GM18909 (cell line): ENCODE measurements around the gene ZC3H6.
A peak's percentile ranks its signal among the peaks of the same experiment; 100 is the strongest.

Experiments used
- ATAC-seq: cut with Tn5 transposase; IDR thresholded peaks from one replicate; pipeline ENCODE4 v1.9.1; 2021; ENCODE audit warnings: mild to moderate bottlenecking; ENCODE audit not compliant: unreplicated experiment, poor library complexity

ZC3H6 gene, protein sequence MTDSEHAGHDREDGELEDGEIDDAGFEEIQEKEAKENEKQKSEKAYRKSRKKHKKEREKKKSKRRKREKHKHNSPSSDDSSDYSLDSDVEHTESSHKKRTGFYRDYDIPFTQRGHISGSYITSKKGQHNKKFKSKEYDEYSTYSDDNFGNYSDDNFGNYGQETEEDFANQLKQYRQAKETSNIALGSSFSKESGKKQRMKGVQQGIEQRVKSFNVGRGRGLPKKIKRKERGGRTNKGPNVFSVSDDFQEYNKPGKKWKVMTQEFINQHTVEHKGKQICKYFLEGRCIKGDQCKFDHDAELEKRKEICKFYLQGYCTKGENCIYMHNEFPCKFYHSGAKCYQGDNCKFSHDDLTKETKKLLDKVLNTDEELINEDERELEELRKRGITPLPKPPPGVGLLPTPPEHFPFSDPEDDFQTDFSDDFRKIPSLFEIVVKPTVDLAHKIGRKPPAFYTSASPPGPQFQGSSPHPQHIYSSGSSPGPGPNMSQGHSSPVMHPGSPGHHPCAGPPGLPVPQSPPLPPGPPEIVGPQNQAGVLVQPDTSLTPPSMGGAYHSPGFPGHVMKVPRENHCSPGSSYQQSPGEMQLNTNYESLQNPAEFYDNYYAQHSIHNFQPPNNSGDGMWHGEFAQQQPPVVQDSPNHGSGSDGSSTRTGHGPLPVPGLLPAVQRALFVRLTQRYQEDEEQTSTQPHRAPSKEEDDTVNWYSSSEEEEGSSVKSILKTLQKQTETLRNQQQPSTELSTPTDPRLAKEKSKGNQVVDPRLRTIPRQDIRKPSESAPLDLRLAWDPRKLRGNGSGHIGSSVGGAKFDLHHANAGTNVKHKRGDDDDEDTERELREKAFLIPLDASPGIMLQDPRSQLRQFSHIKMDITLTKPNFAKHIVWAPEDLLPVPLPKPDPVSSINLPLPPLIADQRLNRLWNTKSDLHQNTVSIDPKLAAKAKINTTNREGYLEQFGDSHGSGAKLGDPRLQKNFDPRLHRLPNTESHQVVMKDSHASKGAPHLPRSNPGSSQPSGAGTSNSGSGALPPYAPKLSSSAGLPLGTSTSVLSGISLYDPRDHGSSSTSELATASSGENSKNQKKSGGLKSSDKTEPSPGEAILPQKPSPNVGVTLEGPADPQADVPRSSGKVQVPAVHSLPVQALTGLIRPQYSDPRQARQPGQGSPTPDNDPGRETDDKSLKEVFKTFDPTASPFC

DNA sequence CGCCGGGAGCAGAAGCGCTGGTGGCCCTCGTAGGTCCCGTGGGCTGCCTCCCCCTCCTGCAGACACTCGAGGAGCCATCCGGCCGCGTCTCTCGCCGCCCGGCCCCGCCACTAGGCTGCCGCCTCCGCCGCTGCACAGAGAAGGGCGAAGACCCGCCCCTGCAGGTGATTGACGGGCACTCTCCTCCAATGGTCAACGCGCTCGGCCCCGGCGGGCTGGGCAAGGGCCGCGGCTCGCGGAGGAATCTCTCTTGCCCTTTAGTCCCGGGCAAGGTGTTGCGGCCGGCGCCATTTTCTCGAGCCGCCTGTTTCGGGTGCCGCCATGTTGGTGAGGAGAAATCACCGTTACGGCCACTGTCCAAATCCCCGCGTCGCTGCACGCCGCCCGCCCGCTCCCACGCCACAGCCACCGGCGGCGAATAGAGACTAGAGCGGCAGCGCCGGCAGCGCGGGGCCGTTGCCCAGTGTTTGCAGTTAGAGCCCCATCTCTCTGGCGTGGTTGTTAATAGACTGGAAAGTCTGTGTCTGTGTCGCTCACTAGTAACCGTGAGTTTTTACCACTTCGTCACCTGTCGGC lies at the start of gene ZC3H6:
Gene ZC3H6, plus strand, starts transcription at position 287 of the 576 bp plus-strand sequence. CDS start 398 bp downstream, outside the sequence.
- peak; percentile 96 for ATAC-seq

GRCh38 chr2:112229348-112229747 lies 46.0 kb upstream of the ZC3H6 start:
- no peak for ATAC-seq

- ATAC-seq, result no peak
Observed at GRCh38 chr2:112230371-112230770, 45.0 kb upstream of the ZC3H6 start.

DNA sequence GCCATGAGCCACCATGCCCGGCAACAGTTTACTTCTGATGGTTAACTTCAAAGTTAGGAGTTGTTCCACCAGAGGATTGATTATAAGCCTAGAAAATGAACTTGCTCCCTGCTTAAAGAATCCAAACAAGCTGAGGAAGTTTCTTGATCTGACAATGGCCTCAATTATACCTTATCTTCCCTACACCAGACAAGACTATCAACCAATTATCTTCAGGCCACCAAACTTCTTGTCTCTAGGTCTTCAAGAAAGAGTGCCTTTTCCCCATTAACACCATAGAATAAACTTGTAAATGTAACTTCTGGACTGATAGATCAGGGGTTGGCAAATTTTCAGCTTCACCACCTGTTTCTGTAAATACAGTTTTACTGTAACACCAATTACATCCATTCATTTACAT lies 35.5 kb upstream of the ZC3H6 start:
- ATAC-seq, result no peak

GRCh38 chr2:112242384-112242783 lies 33.0 kb upstream of the ZC3H6 start:
- no peak for ATAC-seq

DNA sequence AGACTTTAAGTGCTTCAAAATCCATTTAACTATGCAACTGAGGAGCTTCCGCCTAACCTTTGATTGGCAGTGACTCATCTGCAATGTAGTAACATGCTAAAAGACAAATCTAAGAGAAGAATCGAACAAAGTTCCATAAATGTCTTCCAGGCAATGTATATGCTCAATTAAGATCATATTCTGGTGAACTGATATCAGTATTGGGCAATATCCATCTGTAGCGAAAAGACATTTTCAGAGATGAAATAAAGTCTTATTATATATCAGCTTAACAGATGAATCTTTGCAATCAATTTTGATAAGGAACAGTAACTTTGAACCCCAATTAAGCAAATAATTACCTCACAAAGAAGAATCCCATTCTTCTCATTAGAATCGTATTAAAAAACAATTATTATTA lies 32.2 kb upstream of the ZC3H6 start:
- no peak for ATAC-seq

DNA sequence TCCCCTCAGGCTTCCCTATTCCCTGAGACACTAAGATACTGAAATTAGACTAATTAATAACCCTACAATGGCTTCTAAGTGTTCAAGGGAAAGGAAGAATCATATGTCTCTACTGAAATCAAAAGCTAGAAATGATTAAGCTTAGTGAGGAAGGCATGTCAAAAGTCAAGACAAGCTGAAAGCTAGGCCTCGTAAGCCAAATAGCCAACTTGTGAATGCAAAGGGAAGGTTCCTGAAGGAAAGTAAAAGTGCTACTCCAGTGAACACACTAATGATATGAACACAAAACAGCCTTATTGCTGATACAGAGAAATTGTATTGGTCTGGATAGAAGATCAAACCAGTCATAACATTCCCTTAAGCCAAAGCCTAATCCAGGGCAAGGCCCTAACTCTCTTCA lies 30.5 kb upstream of the ZC3H6 start:
- no peak for ATAC-seq

- no peak for ATAC-seq
Observed at GRCh38 chr2:112251271-112251670, 24.1 kb upstream of the ZC3H6 start.

DNA sequence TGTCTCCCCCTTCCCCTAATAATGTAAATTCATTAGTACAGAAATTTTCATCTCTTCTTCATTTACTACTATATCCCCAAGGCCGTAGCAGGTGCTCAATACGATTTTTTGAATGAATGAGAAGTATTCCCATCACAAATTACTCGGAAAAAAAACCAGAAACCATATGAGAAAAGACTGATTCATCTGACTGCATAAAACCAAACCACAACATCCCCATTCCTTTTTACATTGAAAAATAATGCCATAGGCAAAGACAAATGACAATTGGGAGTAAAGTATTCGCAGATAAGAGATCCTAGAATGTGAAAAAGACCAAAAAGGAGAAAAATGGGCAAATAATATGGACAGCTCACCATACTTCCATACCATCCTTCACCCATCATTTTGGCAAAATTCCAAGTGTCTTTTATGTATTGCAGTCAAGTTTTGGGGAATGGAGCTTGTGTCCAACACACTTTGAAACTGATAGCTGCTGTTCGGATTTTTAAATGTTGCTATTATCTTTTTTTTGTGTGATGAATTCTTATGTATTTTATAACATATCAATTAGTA lies 22.1 kb upstream of the ZC3H6 start:
- ATAC-seq, result no peak

DNA sequence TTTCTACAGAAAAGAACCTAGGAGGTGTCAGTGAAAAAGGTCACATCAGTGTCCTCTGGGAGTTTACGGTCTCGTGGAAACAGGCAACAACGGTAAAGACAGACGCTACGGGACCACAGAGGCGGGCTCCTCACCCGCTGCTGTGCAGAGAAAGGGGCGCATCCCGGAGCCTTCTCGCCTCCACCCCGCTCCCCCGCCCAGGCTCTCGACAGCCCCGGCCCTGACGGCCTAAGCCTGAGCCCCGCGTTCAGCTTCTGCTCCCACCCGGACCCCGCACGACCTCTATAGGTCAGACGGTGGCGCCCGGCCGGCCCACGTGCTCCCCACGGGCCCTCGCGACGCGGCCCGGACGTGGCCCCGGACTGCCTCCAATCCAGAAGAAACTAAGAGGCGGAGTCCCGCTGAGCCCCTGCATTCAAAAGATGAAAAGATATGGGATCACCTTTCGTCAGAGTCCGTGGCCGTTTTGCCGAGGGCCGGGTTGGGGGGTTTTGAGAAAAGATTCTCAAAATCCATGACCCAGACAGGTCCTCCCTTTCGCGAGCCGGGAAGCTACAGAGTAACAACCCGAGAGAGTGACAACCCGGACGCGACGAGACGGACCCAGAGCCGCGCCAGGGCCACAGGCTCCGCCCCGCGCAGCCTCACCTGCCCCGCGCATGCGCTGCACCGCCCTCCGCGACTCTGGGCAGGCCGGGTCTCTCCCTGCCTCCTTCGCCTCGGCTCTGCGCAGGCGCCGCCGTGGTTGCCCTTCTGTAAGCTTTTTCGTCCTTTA lies 20.7 kb upstream of the ZC3H6 start, which contains the start of gene ZC3H8:
Gene ZC3H8, minus strand, starts transcription at position 577 of the 775 bp plus-strand sequence. Its CDS starts 61 bp downstream, at position 516.
- peak; percentile 94 for ATAC-seq

- ATAC-seq, result no peak
Observed at GRCh38 chr2:112255875-112256274, 19.5 kb upstream of the ZC3H6 start.

GRCh38 chr2:112256654-112257053 lies 18.7 kb upstream of the ZC3H6 start:
- no peak for ATAC-seq

DNA sequence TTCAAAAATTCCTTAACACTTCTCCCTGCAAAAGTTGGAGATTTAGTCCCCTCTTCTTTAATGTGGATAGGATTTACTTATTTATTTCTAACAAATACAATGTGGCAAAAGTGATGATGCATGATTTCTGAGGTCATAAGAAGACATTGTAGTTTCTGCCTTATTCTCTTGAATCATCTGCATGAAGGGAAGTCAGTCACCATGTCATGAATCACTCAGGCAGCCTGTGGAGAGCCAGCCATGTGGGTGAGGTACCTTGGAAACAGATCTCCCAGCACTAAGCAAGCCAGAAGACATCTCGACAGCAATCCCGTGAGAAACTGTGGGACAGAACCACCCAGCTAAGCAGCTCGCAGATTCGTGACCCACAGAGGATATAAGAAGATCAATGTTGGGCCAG lies 17.8 kb upstream of the ZC3H6 start:
- no peak for ATAC-seq

GRCh38 chr2:112259509-112260294 lies 15.7 kb upstream of the ZC3H6 start:
- ATAC-seq, result peak; percentile 49

DNA sequence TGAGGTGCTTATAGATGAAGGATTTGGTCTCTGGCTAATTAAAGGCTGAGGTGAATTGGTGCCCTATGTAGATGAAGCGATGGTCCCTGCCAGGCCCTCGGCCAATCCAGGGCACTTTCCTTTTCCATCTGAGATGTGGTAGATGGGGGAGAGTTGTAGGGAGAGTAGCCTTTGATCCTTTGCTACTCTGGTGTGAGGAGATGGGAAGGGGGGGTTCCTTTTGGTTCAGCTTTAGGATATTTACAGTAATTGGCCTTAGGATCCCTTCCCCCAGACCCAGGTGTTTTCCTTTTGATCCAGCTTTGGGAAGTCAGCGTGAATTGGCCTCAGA lies 15.1 kb upstream of the ZC3H6 start:
- ATAC-seq, result no peak

DNA sequence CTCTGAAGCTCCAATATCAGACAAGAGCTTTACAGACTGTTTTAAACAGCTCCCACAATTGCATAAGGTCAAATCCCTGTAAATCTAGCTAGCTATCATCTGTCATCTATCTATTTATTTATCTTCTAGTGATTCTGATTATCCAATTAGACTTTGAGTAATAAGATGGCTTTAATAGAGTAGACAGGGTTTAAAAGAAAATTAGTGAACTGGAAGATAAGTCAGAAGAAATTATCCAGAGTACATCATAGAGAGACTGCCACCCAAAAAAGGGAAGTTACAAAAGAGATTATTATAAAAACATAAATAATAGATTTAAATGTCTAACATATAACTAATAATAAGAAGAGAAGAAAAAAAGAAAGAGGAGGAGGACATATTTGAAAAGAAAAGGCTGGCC lies 12.5 kb upstream of the ZC3H6 start:
- no peak for ATAC-seq

DNA sequence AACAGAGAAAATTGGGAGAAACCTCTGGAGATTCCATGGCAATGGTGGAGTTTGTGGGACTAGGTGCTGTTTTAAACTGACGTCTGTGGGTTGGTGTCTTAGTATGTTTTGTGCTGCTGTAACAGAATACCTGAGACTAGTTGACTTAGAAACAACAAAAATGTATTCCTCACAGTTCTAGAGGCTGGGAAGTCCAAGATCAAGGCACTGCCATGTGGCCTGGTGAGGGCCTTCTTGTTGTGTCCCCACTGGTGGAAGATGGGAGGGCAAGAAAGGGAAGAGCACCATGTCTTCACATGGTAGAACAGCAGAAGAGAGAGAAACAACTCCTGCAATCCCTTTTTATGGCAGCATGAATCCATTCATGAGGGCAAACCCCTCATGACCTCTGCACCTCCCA lies 6.8 kb upstream of the ZC3H6 start:
- no peak for ATAC-seq

- ATAC-seq, result no peak
Observed at GRCh38 chr2:112272669-112273068, 2.7 kb upstream of the ZC3H6 start.

GRCh38 chr2:112273349-112273748 lies 2.0 kb upstream of the ZC3H6 start:
- no peak for ATAC-seq
